SU-DHL-6 (cell line): ENCODE results near the gene VWA1.
"Not testable (repeated sequence)": the region's sequence is repeated elsewhere in the genome, so short reads cannot be mapped to it uniquely, and the experiment has no call there.

Experiments used
- H2AFZ ChIP-seq: fragments of 200-600 bp; sonication (generic); 2 replicates; pipeline ENCODE4 v1.6.1; 2014; ENCODE audit warnings: low read depth, mild to moderate bottlenecking, moderate library complexity, mixed read lengths, antibody characterized with exemption, low read length; ENCODE audit not compliant: severe bottlenecking
- H3F3A ChIP-seq: fragments of 200-600 bp; shearing (Covaris generic); 2 replicates; pipeline ENCODE4 v1.6.0; 2016; ENCODE audit warnings: antibody characterized with exemption, mild to moderate bottlenecking; ENCODE audit not compliant: insufficient read depth
- H3K27ac ChIP-seq: fragments of 200-600 bp; sonication (generic); 2 replicates; pipeline ENCODE4 v1.5.1; 2016; ENCODE audit warnings: low read depth, mild to moderate bottlenecking, low read length, moderate library complexity, mixed read lengths
- H3K27me3 ChIP-seq: fragments of 200-600 bp; sonication (generic), shearing (Covaris generic); 2 replicates; pipeline ENCODE4 v1.6.0; 2014; ENCODE audit warnings: mild to moderate bottlenecking, low read length
- H3K36me3 ChIP-seq: fragments of 200-600 bp; sonication (generic); 2 replicates; pipeline ENCODE4 v1.6.1; 2014; ENCODE audit warnings: mild to moderate bottlenecking, low read length, mixed read lengths
- H3K4me2 ChIP-seq: fragments of 300-600, 200-600 bp; shearing (Covaris generic), sonication (generic); 2 replicates; pipeline ENCODE4 v1.6.0; 2014; ENCODE audit warnings: low read length, low read depth, mild to moderate bottlenecking; ENCODE audit not compliant: poor library complexity, severe bottlenecking
- H3K4me3 ChIP-seq: fragments of 200-600 bp; sonication (generic); 2 replicates; pipeline ENCODE4 v1.5.1; 2014; ENCODE audit warnings: antibody characterized with exemption, low read length, mild to moderate bottlenecking, mixed read lengths; ENCODE audit not compliant: insufficient read depth, poor library complexity, severe bottlenecking
- H3K79me2 ChIP-seq: fragments of 200-600 bp; sonication (generic); 2 replicates; pipeline ENCODE4 v1.6.1; 2014; ENCODE audit warnings: mild to moderate bottlenecking, low read length, moderate library complexity; ENCODE audit not compliant: insufficient read depth
- H3K9ac ChIP-seq: fragments of 200-600 bp; sonication (generic); 2 replicates; pipeline ENCODE4 v1.7.0; 2014; ENCODE audit warnings: mild to moderate bottlenecking, low read length
- H3K9me2 ChIP-seq: fragments of 200-600 bp; sonication (generic); replicated peaks from 2 replicates; pipeline ENCODE4 v1.6.1; 2014; ENCODE audit warnings: low read length; ENCODE audit not compliant: insufficient read depth
- H3K9me3 ChIP-seq: fragments of 200-600 bp; sonication (generic); 2 replicates; pipeline ENCODE4 v1.6.1; 2014; ENCODE audit warnings: low read length, mixed read lengths; ENCODE audit not compliant: insufficient read depth
- H4K20me1 ChIP-seq: fragments of 200-600 bp; sonication (generic); 2 replicates; pipeline ENCODE4 v1.6.1; 2014; ENCODE audit warnings: low read depth, mild to moderate bottlenecking, antibody characterized with exemption, low read length, moderate library complexity, mixed read lengths
- EZH2phosphoT487 ChIP-seq: fragments of 200-600 bp; sonication (generic), shearing (Covaris generic); conservative IDR thresholded peaks from 2 replicates; pipeline ENCODE4 v1.6.1; 2018; ENCODE audit warnings: mild to moderate bottlenecking, antibody characterized with exemption, low read length, moderate library complexity, mixed read lengths
- TF ChIP-seq, protein P1 (sequence below): fragments of 200-600 bp; sonication (generic); IDR thresholded peaks from one replicate; pipeline ENCODE4 v1.5.1; 2017; ENCODE audit warnings: antibody characterized with exemption, mild to moderate bottlenecking, low read length, moderate library complexity; ENCODE audit not compliant: insufficient read depth, poor library complexity, severe bottlenecking

Gene VWA1

DNA sequence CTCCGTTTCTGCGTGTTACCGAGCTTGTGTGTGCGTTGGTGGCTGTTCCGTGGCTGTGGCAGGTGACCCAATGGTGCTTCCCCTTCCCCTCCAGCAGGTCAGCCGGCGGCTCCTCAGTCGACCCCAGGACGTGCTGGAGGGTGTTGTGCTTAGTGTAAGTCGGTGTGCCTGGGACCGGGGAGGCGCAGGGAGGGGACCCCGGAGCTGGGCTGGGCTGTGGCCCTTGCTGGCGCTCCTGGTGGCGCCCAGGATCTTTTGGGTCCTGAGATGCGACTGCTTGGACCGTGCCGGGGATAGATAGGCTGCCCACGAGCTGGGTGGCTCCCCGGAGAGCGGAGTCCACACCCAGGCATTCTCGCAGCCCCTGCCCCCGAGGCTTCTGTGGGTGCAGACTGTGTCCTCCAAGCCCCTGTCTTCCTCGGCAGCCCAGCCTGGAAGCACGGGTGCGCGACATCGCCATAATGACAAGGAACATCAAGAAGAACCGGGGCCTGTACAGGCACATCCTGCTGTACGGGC lies 19.9 kb downstream of the VWA1 start:
- TF ChIP-seq, protein P1, sequence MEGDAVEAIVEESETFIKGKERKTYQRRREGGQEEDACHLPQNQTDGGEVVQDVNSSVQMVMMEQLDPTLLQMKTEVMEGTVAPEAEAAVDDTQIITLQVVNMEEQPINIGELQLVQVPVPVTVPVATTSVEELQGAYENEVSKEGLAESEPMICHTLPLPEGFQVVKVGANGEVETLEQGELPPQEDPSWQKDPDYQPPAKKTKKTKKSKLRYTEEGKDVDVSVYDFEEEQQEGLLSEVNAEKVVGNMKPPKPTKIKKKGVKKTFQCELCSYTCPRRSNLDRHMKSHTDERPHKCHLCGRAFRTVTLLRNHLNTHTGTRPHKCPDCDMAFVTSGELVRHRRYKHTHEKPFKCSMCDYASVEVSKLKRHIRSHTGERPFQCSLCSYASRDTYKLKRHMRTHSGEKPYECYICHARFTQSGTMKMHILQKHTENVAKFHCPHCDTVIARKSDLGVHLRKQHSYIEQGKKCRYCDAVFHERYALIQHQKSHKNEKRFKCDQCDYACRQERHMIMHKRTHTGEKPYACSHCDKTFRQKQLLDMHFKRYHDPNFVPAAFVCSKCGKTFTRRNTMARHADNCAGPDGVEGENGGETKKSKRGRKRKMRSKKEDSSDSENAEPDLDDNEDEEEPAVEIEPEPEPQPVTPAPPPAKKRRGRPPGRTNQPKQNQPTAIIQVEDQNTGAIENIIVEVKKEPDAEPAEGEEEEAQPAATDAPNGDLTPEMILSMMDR = no peak
- no peak for TF ChIP-seq EZH2phosphoT487
- no peak overlapping the region for H3K9ac ChIP-seq
- no peaks in the 10 kb centered on the region for H3K36me3 ChIP-seq
- H3K27me3 ChIP-seq = no peaks in the 10 kb centered on the region
- no peaks in the 10 kb centered on the region for H4K20me1 ChIP-seq
- H3K9me3 ChIP-seq = no peaks in the 10 kb centered on the region
- H3K27ac ChIP-seq = no peak overlapping the region
- no peaks in the 10 kb centered on the region for H3K79me2 ChIP-seq
- no peaks in the 10 kb centered on the region for H3K9me2 ChIP-seq
- H3F3A ChIP-seq = no peaks in the 10 kb centered on the region
- H3K4me3 ChIP-seq = no peak overlapping the region
- H3K4me2 ChIP-seq = no peak overlapping the region
- no peak overlapping the region for H2AFZ ChIP-seq

DNA sequence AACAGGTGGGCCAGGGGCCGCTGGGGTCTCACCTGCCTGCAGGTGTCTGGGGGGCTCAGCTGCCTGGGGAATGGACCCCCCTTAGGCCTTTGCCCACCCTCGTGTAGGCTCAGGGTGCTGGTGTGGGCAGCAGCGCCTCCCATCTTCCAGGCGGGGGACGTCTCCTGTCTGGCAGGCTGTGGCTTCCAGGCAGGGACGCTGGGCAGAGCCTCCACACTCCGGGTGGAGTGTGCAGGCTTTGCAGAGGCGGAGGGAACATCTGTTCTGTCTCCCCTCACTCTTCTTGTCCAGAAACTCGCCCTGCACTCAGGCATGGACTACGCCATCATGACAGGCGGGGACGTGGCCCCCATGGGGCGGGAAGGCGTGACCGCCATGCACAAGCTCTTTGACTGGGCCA lies 20.4 kb downstream of the VWA1 start:
- not testable (repeated sequence) for H2AFZ ChIP-seq, H3K36me3 ChIP-seq, H3K4me3 ChIP-seq, H3K9me2 ChIP-seq, H3K27me3 ChIP-seq, H3K4me2 ChIP-seq, H3F3A ChIP-seq, H4K20me1 ChIP-seq, H3K9ac ChIP-seq, H3K79me2 ChIP-seq, H3K9me3 ChIP-seq, H3K27ac ChIP-seq

DNA sequence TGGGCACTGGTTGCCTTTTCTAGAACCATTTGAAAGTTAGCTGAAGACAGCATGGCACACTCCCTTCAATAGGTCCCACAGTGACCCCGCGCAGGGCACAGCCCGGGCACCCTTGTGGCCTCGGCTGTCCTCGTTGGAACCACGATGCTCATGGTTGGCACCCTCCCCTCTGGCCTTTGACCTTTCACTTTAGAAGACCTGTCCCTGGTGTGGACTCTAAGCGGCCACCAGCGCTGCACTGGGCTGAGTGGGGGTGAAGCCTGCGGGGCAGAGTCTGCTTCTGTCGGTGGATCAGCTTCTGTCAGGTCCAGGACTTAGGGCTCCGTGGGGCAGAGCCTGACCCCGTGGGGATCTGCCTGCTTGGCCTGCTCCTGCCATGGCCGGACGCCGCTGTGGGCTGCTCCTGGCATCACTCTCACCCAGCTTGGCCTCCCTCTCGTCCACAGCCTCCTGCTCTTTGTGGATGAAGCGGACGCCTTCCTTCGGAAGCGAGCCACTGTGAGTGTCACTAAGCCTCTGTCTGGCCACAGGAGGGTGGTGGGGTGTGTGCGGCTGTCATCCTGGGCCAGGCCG lies 21.3 kb downstream of the VWA1 start:
- H3K9ac ChIP-seq, H3F3A ChIP-seq, H3K36me3 ChIP-seq, H3K27ac ChIP-seq, H3K79me2 ChIP-seq, H3K27me3 ChIP-seq, H3K4me2 ChIP-seq, H3K4me3 ChIP-seq, H3K9me2 ChIP-seq, H3K9me3 ChIP-seq, H4K20me1 ChIP-seq, H2AFZ ChIP-seq: not testable (repeated sequence)

DNA sequence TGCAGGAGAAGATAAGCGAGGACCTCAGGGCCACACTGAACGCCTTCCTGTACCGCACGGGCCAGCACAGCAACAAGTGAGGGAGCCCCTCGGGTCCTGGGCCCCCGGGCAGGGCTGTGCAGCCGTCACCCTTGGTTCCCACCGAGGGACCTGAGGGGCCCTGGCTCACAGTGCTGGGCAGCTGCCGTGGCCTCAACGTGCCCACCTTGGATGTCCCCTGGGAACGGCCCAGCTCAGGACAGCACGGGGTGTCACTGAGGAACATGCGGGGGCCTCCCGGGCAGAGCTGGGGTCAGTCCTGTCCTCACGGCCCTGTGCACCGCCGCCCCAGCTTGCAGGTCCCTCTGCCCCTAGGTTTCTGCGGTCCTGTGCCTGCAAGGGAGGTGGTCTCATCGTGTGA lies 23.7 kb downstream of the VWA1 start:
- H2AFZ ChIP-seq, H3K4me3 ChIP-seq, H3K4me2 ChIP-seq, H3K79me2 ChIP-seq, H3K36me3 ChIP-seq, H3K9ac ChIP-seq, H3K9me3 ChIP-seq, H4K20me1 ChIP-seq, H3K27ac ChIP-seq, H3F3A ChIP-seq, H3K27me3 ChIP-seq, H3K9me2 ChIP-seq: not testable (repeated sequence)

DNA sequence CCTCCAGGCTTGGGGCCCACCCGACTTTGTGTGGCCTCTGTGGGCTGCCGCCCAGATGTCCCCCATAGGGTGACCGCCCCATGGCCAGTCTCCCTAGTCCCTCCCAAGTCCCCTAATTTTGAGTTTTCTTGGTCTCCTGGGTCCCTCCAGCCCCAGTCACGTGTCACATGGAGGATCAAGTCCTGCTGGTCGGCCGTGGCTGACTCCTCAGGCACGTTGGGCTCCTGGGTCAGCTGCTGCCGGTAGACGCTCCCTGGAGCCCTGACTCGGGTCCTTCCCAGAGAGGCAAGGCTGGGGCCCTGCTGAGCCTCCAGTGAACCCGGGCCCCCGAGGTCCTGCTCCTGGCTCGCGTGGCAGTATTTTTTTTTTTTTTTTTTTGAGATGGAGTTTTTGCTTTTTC lies 24.2 kb downstream of the VWA1 start:
- H3K9me2 ChIP-seq, H2AFZ ChIP-seq, H3K79me2 ChIP-seq, H3K9ac ChIP-seq, H3K9me3 ChIP-seq, H3K27me3 ChIP-seq, H3K4me3 ChIP-seq, H3K27ac ChIP-seq, H4K20me1 ChIP-seq, H3K4me2 ChIP-seq, H3F3A ChIP-seq, H3K36me3 ChIP-seq: not testable (repeated sequence)
